K562 (cell line): ENCODE measurements around the gene BAD. TPM values are rescaled to one million over a fixed set of nuclear protein-coding genes. Genes with fewer than 3 reads are reported as not detected.

Source experiments
- ARID1B ChIP-seq: fragments of 450-650 bp; IDR thresholded peaks from 2 replicates; pipeline ENCODE4 v1.6.1; 2016; ENCODE audit warnings: antibody characterized with exemption, mild to moderate bottlenecking, inconsistent platforms
- EP400 ChIP-seq: fragments of 450-650 bp; IDR thresholded peaks from 2 replicates; pipeline ENCODE4 v1.6.1; 2017; ENCODE audit warnings: antibody characterized with exemption, mild to moderate bottlenecking, moderate library complexity
- FOXA3 ChIP-seq, 2 experiments: fragments of 450-650 bp in 1 of 2; sonication (generic) in 1 of 2; formaldehyde crosslinking; IDR thresholded peaks in 1 of 2; conservative IDR thresholded peaks in 1 of 2; 2 replicates each; pipeline versions ENCODE4 v1.4.0 to v1.8.0; 2020 to 2022; ENCODE audit warnings: mild to moderate bottlenecking in 2 of 2, missing genetic modification reagents in 1 of 2
- HNRNPL ChIP-seq: fragments of 200-400 bp; formaldehyde crosslinking; IDR thresholded peaks from 2 replicates; pipeline ENCODE4 v1.6.1; 2017; ENCODE audit warnings: low read depth, mild to moderate bottlenecking, low read length
- JUN ChIP-seq, 2 experiments: sonication (generic) in 1 of 2; formaldehyde crosslinking in 1 of 2; IDR thresholded peaks; 2 replicates each; pipeline versions ENCODE4 v1.6.1 to v1.8.0; 2012 to 2022; ENCODE audit warnings: borderline replicate concordance in 2 of 2, mild to moderate bottlenecking in 2 of 2, improper control_type of control experiment in 1 of 2, low read depth in 1 of 2, low read length in 1 of 2, missing genetic modification reagents in 1 of 2
- MAX ChIP-seq: sonication (generic); formaldehyde crosslinking; IDR thresholded peaks from 2 replicates; pipeline ENCODE4 v1.9.0; 2022; ENCODE audit warnings: mild to moderate bottlenecking, missing genetic modification reagents
- MIER1 ChIP-seq: fragments of 450-650 bp; IDR thresholded peaks from 2 replicates; pipeline ENCODE4 v1.6.1; 2016; ENCODE audit warnings: antibody characterized with exemption, mild to moderate bottlenecking, low read depth
- NCOA1 ChIP-seq: fragments of 450-650 bp; IDR thresholded peaks from 2 replicates; pipeline ENCODE4 v1.6.1; 2016; ENCODE audit warnings: low read depth
- NRF1 ChIP-seq, 2 experiments: fragments of 450-650 bp; IDR thresholded peaks in 1 of 2; conservative IDR thresholded peaks in 1 of 2; 2 replicates each; pipeline ENCODE4 v1.6.1; 2014; ENCODE audit warnings: mild to moderate bottlenecking in 2 of 2
- PHB ChIP-seq: fragments of 250-450 bp; sonication (Bioruptor Pico); IDR thresholded peaks from 2 replicates; pipeline ENCODE4 v1.5.0; 2021
- POLR2AphosphoS5 ChIP-seq: IDR thresholded peaks from 2 replicates; pipeline ENCODE4 v1.6.1; 2011; ENCODE audit warnings: mild to moderate bottlenecking, low read depth, low read length, moderate library complexity; ENCODE audit not compliant: control insufficient read depth, insufficient read depth
- RBFOX2 ChIP-seq: fragments of 200-400 bp; formaldehyde crosslinking; IDR thresholded peaks from 2 replicates; pipeline ENCODE4 v1.6.1; 2017; ENCODE audit warnings: low read depth, mild to moderate bottlenecking, low read length, moderate library complexity
- SIRT6 ChIP-seq: IDR thresholded peaks from one replicate; pipeline ENCODE4 v1.6.1; 2012; ENCODE audit warnings: low read depth, mild to moderate bottlenecking, control low read depth, inconsistent platforms, low read length, moderate library complexity
- SP1 ChIP-seq: sonication (generic); formaldehyde crosslinking; IDR thresholded peaks from 2 replicates; pipeline ENCODE4 v1.8.1; 2022; ENCODE audit warnings: mild to moderate bottlenecking, missing genetic modification reagents
- TEAD1 ChIP-seq, 2 experiments: fragments of 450-650 bp in 1 of 2; sonication (generic) in 1 of 2; formaldehyde crosslinking; IDR thresholded peaks; 2 replicates each; pipeline versions ENCODE4 v1.4.0 to v1.8.0; 2020 to 2022; ENCODE audit warnings: mild to moderate bottlenecking in 2 of 2, missing genetic modification reagents in 1 of 2
- ZNF224 ChIP-seq: sonication (generic); formaldehyde crosslinking; IDR thresholded peaks from 2 replicates; pipeline ENCODE4 v1.8.0; 2022; ENCODE audit warnings: mild to moderate bottlenecking, missing genetic modification reagents
- ZNF398 ChIP-seq: fragments of 250-450 bp; sonication (Bioruptor Pico); IDR thresholded peaks from 2 replicates; pipeline ENCODE4 v1.8.0; 2021; ENCODE audit warnings: moderate library complexity, mild to moderate bottlenecking, inconsistent platforms
- ZNF780A ChIP-seq: fragments of 250-450 bp; sonication (Bioruptor Pico); IDR thresholded peaks from 2 replicates; pipeline ENCODE4 v1.5.0; 2021; ENCODE audit warnings: mild to moderate bottlenecking
- ZNF830 ChIP-seq: fragments of 250-450 bp; sonication (Bioruptor Pico); IDR thresholded peaks from 2 replicates; pipeline ENCODE4 v1.5.0; 2021; ENCODE audit warnings: mild to moderate bottlenecking
- polyA plus RNA-seq, 8 experiments: library from polyadenylated mRNA; depleted of rRNA in 4 of 8; stranded (reverse) in 5 of 8; unstranded in 3 of 8; fragments of >200 nt; fragmentation: Nextera tagmentation in 2 of 8; fragmentation: Illumina TruSeq in 1 of 8; extraction: Ambion mirVana in 2 of 8; extraction: Trizol in 1 of 8; gene quantifications; 2 replicates each; pipeline versions ENCODE4 v1.2.1 to v1.2.3, GENCODE V29; 2011 to 2014; ENCODE audit warnings: inconsistent platforms in 1 of 8, missing spikeins in 1 of 8
- total RNA-seq, 7 experiments: library from RNA; depleted of rRNA in 6 of 7; stranded (reverse); fragments of >200 nt in 6 of 7; fragmentation: Illumina TruSeq in 2 of 7; extraction: Trizol in 2 of 7; gene quantifications; 2 replicates each; pipeline versions ENCODE4 v1.2.1 to v1.2.3, GENCODE V29; 2011 to 2021; ENCODE audit warnings: low replicate concordance in 1 of 7
- TF ChIP-seq, protein P1 (sequence below): sonication (generic); formaldehyde crosslinking; IDR thresholded peaks from 2 replicates; pipeline ENCODE4 v1.8.0; 2022; ENCODE audit warnings: mild to moderate bottlenecking, missing genetic modification reagents, borderline replicate concordance
- TF ChIP-seq, protein P2 (sequence below): sonication (generic); formaldehyde crosslinking; IDR thresholded peaks from 2 replicates; pipeline ENCODE4 v1.8.0; 2022; ENCODE audit warnings: missing genetic modification reagents, mild to moderate bottlenecking, moderate library complexity, borderline replicate concordance

Gene BAD
- total and polyA plus RNA-seq, 9 of the 15 experiments (the other 6 are each of a cell fraction or from before 2014, with no cell fraction given): 0.61 to 45.6 (median 11.8) TPM

DNA sequence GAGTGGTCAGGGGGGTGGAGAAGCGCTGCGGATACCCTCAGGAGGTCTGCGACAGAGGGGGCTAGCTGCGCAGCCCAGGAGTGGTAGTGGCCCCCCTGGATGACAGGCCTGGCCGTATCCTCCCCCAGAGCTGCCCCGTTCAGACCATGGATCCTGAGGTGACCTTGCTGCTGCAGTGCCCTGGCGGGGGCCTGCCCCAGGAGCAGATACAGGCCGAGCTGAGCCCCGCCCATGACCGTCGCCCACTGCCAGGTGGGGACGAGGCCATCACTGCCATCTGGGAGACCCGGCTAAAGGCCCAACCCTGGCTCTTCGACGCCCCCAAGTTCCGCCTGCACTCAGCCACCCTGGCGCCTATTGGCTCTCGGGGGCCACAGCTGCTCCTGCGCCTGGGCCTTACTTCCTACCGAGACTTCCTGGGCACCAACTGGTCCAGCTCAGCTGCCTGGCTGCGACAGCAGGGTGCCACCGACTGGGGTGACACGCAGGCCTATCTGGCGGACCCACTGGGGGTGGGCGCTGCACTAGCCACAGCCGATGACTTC lies 57.9 kb downstream of the BAD start (continued):
- TF ChIP-seq HNRNPL (0 out of 2 replicates have a peak, but pooled peaks have one; percentile 55), TEAD1 (CRISPR knock-in tag; IDR thresholded peaks at IDR 0.05) (0 out of 4 replicates have a peak, but pooled peaks of 1 of the 2 experiments have one; percentile 75), ZNF398 (CRISPR knock-in tag) (no peak), EP400 (0 out of 2 replicates have a peak, but pooled peaks have one; percentile 27), POLR2AphosphoS5 (no peak), MIER1 (no peak), ARID1B (0 out of 2 replicates have a peak, but pooled peaks have one; percentile 11), ZNF780A (CRISPR knock-in tag) (no peak), SP1 (CRISPR knock-in tag) (no peak), ZNF830 (CRISPR knock-in tag) (peak; percentile 40; the same call in 1 of the 2 replicates), SIRT6 (no peak), ZNF224 (CRISPR knock-in tag) (no peak), NCOA1 (no peak), FOXA3 (CRISPR knock-in tag; conservative IDR thresholded peaks at IDR 0.05 in 1 of 2, IDR thresholded peaks at IDR 0.05 in 1 of 2) (0 out of 4 replicates have a peak, but pooled peaks of 1 of the 2 experiments have one; percentile 52), NRF1 (conservative IDR thresholded peaks at IDR 0.05 in 1 of 2, IDR thresholded peaks at IDR 0.05 in 1 of 2) (peak; percentile 57 to 58; a peak in 3 of 4 replicates), RBFOX2 (peak; percentile 63), PHB (CRISPR knock-in tag) (no peak), MAX (CRISPR knock-in tag) (0 out of 2 replicates have a peak, but pooled peaks have one; percentile 31), JUN (IDR thresholded peaks at IDR 0.05; ENCODE audit: borderline replicate concordance, low read depth, low read length) (no peak; the same call in 1 of the 2 replicates), JUN (CRISPR knock-in tag; IDR thresholded peaks at IDR 0.05; ENCODE audit: borderline replicate concordance) (0 out of 2 replicates have a peak, but pooled peaks have one; percentile 57)
- TF ChIP-seq, protein P1, sequence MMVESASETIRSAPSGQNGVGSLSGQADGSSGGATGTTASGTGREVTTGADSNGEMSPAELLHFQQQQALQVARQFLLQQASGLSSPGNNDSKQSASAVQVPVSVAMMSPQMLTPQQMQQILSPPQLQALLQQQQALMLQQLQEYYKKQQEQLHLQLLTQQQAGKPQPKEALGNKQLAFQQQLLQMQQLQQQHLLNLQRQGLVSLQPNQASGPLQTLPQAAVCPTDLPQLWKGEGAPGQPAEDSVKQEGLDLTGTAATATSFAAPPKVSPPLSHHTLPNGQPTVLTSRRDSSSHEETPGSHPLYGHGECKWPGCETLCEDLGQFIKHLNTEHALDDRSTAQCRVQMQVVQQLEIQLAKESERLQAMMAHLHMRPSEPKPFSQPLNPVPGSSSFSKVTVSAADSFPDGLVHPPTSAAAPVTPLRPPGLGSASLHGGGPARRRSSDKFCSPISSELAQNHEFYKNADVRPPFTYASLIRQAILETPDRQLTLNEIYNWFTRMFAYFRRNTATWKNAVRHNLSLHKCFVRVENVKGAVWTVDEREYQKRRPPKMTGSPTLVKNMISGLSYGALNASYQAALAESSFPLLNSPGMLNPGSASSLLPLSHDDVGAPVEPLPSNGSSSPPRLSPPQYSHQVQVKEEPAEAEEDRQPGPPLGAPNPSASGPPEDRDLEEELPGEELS (CRISPR knock-in tag): 0 out of 2 replicates have a peak, but pooled peaks have one; percentile 16
- TF ChIP-seq, protein P2, sequence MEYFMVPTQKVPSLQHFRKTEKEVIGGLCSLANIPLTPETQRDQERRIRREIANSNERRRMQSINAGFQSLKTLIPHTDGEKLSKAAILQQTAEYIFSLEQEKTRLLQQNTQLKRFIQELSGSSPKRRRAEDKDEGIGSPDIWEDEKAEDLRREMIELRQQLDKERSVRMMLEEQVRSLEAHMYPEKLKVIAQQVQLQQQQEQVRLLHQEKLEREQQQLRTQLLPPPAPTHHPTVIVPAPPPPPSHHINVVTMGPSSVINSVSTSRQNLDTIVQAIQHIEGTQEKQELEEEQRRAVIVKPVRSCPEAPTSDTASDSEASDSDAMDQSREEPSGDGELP (CRISPR knock-in tag): peak; percentile 82
